Upper lobe of right lung (tissue), 1 donor: ENCODE results near the gene FHAD1. TPM values are rescaled to one million over a fixed set of nuclear protein-coding genes. Genes with fewer than 3 reads are reported as not detected.
A peak's percentile ranks its signal among the peaks of the same experiment; 100 is the strongest.

Experiments used
- ATAC-seq: fragments of 200-7000 bp; cut with Tn5 transposase; one replicate; pipeline ENCODE4 v1.9.1; 2020; ENCODE audit warnings: mild to moderate bottlenecking, moderate library complexity
- DNase-seq: peaks from one replicate; pipeline ENCODE4 v3.0.0-alpha.2; 2020
- H3K27ac ChIP-seq: fragments of 200-600 bp; one replicate; pipeline ENCODE4 v1.8.0; 2022
- H3K27me3 ChIP-seq: fragments of 200-600 bp; one replicate; pipeline ENCODE4 v1.8.0; 2022; ENCODE audit warnings: mild to moderate bottlenecking
- H3K36me3 ChIP-seq: fragments of 200-600 bp; one replicate; pipeline ENCODE4 v1.8.0; 2022
- H3K4me1 ChIP-seq: fragments of 200-600 bp; one replicate; pipeline ENCODE4 v1.8.0; 2022
- H3K4me3 ChIP-seq: fragments of 200-600 bp; one replicate; pipeline ENCODE4 v1.8.0; 2022; ENCODE audit warnings: mild to moderate bottlenecking
- H3K9me3 ChIP-seq: fragments of 200-600 bp; one replicate; pipeline ENCODE4 v1.8.0; 2022
- CTCF ChIP-seq: fragments of 200-600 bp; IDR thresholded peaks from one replicate; pipeline ENCODE4 v1.8.0; 2022; ENCODE audit warnings: antibody characterized with exemption
- intact Hi-C: fragments of 100-400 bp; cut with DNase I; formaldehyde crosslinking; loops from one replicate; pipeline ENCODE4 v1.11.0; 2022
- total RNA-seq: library from RNA; stranded (reverse); fragmentation: NEBNext Ultra II Directional; extraction: Animal tissue kit (Norgen Biotek cat#: 25700); gene quantifications from one replicate; pipeline ENCODE4 v1.2.1, GENCODE V29; 2021
- donor health status: DM: no; HTN: yes; CAD: no; lungs with severe emphysema.

FHAD1 gene
- total RNA-seq, 1 donor from 2014 or later: 2.4 TPM

- DNase-seq: peak; percentile 44
Observed at GRCh38 chr1:15259622-15260007, 12.6 kb downstream of the FHAD1 start.

GRCh38 chr1:15260418-15261154 lies 13.6 kb downstream of the FHAD1 start:
- intact Hi-C loops: no loop called here
- Histone ChIP-seq H3K27me3 (no peaks in the 10 kb centered on the region), H3K36me3 (no peaks in the 10 kb centered on the region), H3K27ac (peak overlapping the region; percentile 70), H3K4me3 (no peak overlapping the region), H3K9me3 (no peaks in the 10 kb centered on the region), H3K4me1 (peaks cover 45% of the 10 kb centered on the region)
- TF ChIP-seq CTCF: no peak
- ATAC-seq (no peak), DNase-seq (peak; percentile 35)

More at GRCh38 chr1:15259622-15260007, 12.6 kb downstream of the FHAD1 start:
- no peak for ATAC-seq
- no peak for TF ChIP-seq CTCF
- intact Hi-C loops: no loop called here
- H3K27me3 ChIP-seq: no peaks in the 10 kb centered on the region
- H3K9me3 ChIP-seq: no peaks in the 10 kb centered on the region
- no peaks in the 10 kb centered on the region for H3K36me3 ChIP-seq
- H3K4me3 ChIP-seq: no peak overlapping the region
- H3K27ac ChIP-seq: peak overlapping the region; percentile 70
- peaks cover 45% of the 10 kb centered on the region for H3K4me1 ChIP-seq

- Histone ChIP-seq H3K9me3 (no peaks in the 10 kb centered on the region), H3K27ac (peak overlapping the region; percentile 70), H3K27me3 (no peaks in the 10 kb centered on the region), H3K36me3 (no peaks in the 10 kb centered on the region), H3K4me3 (peak overlapping the region; percentile 19), H3K4me1 (peaks cover 45% of the 10 kb centered on the region)
- intact Hi-C loops: no loop called here
- peak; percentile 75 for DNase-seq
- ATAC-seq: peak; percentile 89
- TF ChIP-seq CTCF: no peak
Observed at GRCh38 chr1:15261155-15262002, 14.4 kb downstream of the FHAD1 start.

- no peak for DNase-seq
- Histone ChIP-seq H3K4me3 (no peak overlapping the region), H3K36me3 (no peaks in the 10 kb centered on the region), H3K9me3 (no peaks in the 10 kb centered on the region), H3K27me3 (no peaks in the 10 kb centered on the region), H3K4me1 (peaks cover 45% of the 10 kb centered on the region), H3K27ac (peak overlapping the region; percentile 70)
- no peak for ATAC-seq
- intact Hi-C loops: no loop called here
- TF ChIP-seq CTCF: no peak
Observed at GRCh38 chr1:15262003-15262377, 15.0 kb downstream of the FHAD1 start.

GRCh38 chr1:15262706-15263105 lies 15.7 kb downstream of the FHAD1 start:
- Histone ChIP-seq H3K4me1 (peaks cover 45% of the 10 kb centered on the region), H3K27me3 (no peaks in the 10 kb centered on the region), H3K4me3 (no peak overlapping the region), H3K27ac (peak overlapping the region; percentile 70), H3K9me3 (no peaks in the 10 kb centered on the region), H3K36me3 (no peaks in the 10 kb centered on the region)
- intact Hi-C loops: no loop called here
- no peak for DNase-seq
- ATAC-seq: no peak
- TF ChIP-seq CTCF: no peak
